Dermis microvascular lymphatic vessel endothelial cell (primary cell): ENCODE measurements around the gene SIK1. TPM values are rescaled to one million over a fixed set of nuclear protein-coding genes. Genes with fewer than 3 reads are reported as not detected.
"Not testable (repeated sequence)": the region's sequence is repeated elsewhere in the genome, so short reads cannot be mapped to it uniquely, and the experiment has no call there.

Experiments
- DNase-seq, 2 donors: peaks; one replicate each; pipeline versions ENCODE4 v3.0.0 to v3.0.0-alpha.2; 2010; ENCODE audit warnings: low read depth in 2 of 2
- total RNA-seq: library from RNA; depleted of rRNA; stranded (reverse); fragments of >200 nt; gene quantifications from 2 replicates; pipeline ENCODE4 v1.2.1, GENCODE V29; 2014

SIK1 gene
- total RNA-seq, 1 donor from 2014 or later = 0.26 TPM

GRCh38 chr21:43439316-43440075 is 12.6 kb upstream of the SIK1 start:
- not testable (repeated sequence) for DNase-seq

GRCh38 chr21:43436272-43436671 is 9.3 kb upstream of the SIK1 start:
- not testable (repeated sequence) for DNase-seq

DNA sequence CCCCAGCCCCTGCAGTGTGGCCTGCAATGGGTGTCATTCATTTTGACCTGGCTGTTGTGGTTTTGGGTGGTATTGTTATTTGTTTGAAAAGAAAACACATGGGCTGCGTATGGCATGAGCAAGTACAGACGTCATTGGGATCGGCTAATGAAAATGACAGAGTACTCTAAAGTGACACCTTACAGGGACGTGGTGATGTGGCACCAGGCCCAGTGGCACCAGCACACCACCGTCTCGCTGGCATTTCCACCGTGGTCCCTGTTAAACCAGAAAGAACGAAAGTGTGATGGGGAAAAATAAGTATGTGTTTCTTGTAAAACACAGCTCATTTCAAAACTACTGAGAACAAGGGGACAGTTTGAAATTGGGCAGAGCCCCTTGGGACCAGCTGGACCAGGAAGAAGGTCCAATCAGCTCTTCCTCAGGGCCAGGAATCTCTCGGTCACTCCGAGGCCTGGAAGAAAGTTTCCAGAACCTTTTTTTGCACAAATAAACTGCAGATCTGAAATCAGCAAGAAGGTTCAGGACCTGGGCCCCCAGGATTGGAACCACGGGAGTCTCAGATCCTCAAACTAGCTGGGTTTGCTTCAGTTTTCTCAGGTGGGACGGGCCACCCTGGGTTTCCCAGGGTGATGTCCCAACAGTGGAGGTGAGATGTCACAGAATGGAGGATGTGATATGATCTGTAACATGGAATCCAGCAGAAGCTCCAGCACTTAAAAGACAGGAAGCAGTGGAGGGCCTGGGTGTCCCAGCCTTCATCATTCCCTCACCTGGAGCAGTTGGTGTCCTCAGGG is 6.6 kb upstream of the SIK1 start:
- not testable (repeated sequence) for DNase-seq

DNA sequence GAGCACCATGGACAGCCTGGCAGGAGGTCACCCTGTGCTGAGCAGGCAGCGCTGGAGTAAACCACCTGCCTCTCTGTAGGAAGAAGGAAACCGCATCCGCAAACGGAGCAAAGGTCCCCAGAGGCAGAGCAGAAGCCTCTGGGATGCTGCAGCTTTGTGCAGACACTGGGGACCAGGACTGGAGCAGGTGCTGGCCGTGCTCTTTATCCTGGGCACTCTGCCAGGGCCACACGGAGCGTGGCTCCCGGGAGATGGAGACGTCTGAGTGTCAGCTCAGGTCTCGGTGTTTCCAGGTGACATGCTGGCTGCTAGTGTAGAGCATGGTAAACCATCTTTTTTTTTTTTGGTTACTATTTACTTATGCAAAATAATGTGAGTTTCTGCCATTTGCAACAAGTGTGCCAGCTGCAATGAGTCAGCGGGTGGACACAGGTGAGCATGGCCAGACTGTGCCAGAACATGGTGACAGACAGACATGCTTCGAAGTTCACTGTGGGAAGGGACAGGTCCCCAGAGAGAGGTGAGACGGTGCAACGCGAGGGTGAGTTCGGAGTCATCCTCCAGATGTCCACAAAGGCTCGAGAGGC is 4.0 kb upstream of the SIK1 start:
- DNase-seq = not testable (repeated sequence)

- DNase-seq = not testable (repeated sequence)
Observed at GRCh38 chr21:43428964-43429363, 2.0 kb upstream of the SIK1 start.

DNA sequence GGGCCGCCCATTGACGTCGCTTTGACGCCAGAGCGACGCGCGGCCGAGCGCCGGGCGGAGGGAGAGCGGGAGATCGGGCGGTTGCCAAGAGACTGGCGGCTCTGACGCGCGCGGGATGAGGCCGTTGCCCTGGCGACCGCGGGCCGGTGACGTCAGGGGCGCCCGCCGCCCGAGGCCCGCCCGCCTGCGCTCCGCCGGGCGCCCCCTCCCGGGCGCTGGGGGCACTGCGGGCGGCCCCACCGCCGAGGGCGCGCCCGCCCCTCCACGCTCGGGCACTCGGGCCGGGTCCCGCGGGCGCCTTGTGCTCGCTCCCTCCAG is 270 bp upstream of the SIK1 start:
- DNase-seq = not testable (repeated sequence)

- DNase-seq = not testable (repeated sequence)
Observed at GRCh38 chr21:43426004-43426403, 927 bp downstream of the SIK1 start.

GRCh38 chr21:43419475-43419874 is 7.5 kb downstream of the SIK1 start:
- not testable (repeated sequence) for DNase-seq

- DNase-seq = not testable (repeated sequence)
Observed at GRCh38 chr21:43414576-43414975, 12.4 kb downstream of the SIK1 start.

GRCh38 chr21:43412020-43412788 is 14.7 kb downstream of the SIK1 start:
- not testable (repeated sequence) for DNase-seq

DNA sequence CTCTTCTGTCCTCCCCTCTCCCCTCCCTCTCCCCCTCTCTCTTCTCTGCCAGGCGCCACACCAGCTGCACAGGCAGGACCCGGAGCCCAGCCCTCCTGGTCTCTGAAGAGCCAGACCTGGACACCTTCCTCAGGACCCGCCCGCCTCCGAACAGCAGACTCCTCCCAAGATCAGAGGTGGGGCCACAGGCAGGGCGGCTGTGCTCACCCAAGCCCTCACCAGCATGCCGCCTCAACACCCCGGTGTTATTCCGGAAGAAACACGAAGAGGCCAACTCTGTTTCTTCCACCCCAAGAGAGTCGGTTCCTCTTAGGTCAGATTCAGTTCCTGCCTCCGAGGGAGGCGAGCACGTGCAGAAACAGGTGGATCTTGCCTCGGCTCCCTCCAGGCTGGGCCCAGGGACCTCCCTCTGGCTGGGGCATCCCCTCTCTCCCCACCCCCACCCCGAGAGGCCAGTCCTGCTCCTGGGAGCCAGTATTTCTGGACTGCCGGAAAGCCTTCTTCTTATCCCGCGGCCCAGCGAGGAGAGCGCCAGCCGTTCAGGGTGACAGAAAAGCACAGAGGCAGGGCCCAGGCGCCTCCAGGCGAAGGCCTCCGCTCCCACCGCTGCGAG is 16.4 kb downstream of the SIK1 start:
- not testable (repeated sequence) for DNase-seq

DNA sequence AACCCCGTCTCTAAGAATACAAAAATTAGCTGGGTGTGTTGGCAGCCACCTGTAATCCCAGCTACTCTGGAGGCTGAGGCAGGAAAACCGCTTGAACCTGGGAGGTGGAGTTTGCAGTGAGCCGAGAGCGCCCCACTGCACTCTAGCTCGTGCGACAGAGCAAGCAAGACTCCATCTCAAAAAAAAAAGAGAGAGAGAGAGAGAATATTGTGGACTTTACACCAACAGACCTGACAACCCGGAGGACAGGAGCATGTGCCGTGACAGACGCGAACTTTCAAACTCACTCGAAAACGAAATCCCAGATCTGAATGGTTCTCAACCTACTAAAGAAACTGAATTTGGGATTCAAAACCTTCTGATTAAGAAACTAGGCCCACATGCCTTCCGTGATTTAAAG is 19.8 kb downstream of the SIK1 start:
- DNase-seq = not testable (repeated sequence)

GRCh38 chr21:43404450-43404849 is 22.5 kb downstream of the SIK1 start:
- DNase-seq = not testable (repeated sequence)

DNA sequence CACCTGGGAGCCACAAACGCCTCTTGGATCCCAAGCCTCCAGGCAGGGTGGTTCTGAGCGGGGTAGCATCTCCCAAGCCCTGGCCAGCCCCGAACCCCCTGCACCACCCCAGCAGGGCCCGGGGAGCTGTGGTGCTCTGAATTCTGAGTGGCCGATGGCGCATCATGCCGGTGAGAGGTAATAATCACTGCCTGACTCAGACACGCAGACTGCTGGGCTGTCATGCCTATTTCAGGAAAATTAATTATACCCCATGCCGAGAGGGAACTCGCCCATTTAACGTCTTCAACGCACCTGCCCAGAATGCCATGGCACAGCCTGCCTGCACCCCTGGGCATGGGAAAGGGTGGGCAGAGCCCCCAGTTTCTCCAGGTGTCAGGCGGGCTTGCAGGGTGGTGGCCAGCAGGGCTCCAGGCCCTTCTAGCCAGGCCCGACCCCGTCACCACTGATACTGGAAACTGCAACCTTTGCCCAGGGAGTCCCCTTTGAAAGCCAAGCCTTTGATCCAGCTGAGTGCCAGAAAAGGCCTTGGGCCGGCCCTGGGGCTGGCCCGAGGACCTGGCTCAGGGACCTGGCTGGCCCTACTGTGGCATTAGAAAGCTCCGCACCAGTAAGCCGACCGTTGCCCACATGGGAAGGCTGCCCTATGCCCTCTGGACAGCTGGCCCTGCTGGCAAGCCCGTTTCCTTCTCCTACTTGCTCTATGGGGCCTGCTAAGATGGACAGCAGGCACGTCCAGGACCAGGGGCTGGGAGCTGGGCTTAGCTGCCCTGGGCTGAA is 23.1 kb downstream of the SIK1 start:
- DNase-seq = not testable (repeated sequence)

- DNase-seq = not testable (repeated sequence)
Observed at GRCh38 chr21:43401125-43401524, 25.8 kb downstream of the SIK1 start.

DNA sequence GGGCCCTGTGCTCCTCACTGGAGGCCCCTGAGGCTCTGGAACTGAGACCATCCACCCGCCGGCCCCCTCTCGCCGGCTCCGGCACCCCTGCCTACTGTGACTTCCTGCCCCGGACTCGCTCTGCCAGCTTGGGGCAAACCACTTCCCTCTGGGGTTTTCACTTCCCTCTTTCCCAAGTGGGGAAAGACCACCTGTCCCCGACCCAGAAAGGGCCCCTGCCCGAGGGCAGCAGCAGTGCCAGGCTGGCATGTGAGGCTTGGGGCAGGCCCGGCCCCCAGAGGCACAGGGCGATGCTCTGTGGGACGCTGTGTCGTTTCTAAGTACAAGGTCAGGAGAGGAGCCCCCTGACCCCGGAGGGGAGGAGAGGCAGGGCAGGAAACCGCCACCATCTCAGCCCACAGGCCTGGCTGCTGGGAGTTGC is 27.3 kb downstream of the SIK1 start:
- DNase-seq = not testable (repeated sequence)

DNA sequence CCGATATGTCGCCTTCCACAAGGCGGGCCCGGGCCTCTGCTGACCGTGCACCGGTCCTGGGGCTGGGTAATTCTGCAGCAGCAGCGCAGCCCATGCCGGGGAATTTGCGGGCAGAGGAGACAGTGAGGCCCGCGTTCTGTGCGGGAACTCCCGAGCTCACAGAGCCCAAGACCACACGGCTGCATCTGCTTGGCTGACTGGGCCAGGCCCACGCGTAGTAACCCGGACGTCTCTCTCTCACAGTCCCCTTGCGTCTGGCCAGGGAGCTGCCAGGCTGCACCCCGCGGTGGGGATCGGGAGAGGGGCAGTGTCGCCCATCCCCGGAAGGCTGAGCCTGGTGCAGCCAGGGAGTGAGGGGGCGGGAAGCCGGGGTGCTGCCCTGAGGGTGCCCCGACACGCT is 27.8 kb downstream of the SIK1 start:
- DNase-seq = not testable (repeated sequence)

DNA sequence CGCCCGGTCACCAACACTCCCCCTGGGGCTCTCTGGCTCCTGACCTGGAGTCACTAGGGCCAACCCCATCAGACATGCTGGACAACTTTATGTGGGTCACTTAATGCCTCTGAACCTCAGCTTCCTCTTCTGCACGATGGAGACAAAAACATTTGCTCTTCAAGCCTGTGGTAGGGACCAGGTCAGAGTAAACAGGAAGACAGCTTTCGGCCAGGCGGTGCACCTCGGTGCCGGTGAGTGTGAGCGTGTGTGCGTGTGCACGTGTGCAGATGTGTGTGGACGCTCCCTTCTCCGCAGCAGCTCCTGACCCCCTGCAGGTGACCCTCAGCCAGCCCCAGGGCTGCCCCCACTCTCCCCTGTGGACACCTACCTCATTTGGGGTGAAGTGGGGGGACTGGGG is 28.4 kb downstream of the SIK1 start:
- DNase-seq = not testable (repeated sequence)

- not testable (repeated sequence) for DNase-seq
Observed at GRCh38 chr21:43398000-43398399, 28.9 kb downstream of the SIK1 start.

GRCh38 chr21:43397439-43397808 is 29.5 kb downstream of the SIK1 start:
- not testable (repeated sequence) for DNase-seq
